Transverse colon (tissue), 4 donors: ENCODE measurements around the gene WDR35. TPM values are rescaled to one million over a fixed set of nuclear protein-coding genes. Genes with fewer than 3 reads are reported as not detected.

Experiments used
- DNase-seq: peaks from one replicate; pipeline ENCODE4 v3.0.0-alpha.2; 2019
- H3K27ac ChIP-seq, 4 donors: fragments of 200-600 bp; sonication (generic); 2 replicates each; pipeline ENCODE4 v1.5.1; 2016 to 2018; ENCODE audit warnings: inconsistent platforms in 4 of 4
- H3K27me3 ChIP-seq: fragments of 200-600 bp; sonication (generic); 2 replicates; pipeline ENCODE4 v1.5.1; 2017; ENCODE audit warnings: inconsistent platforms
- H3K36me3 ChIP-seq, 4 donors: fragments of 200-600 bp; sonication (generic); 2 replicates each; pipeline ENCODE4 v1.5.1; 2017 to 2019; ENCODE audit warnings: inconsistent platforms in 4 of 4
- H3K4me1 ChIP-seq, 4 donors: fragments of 200-600 bp; sonication (generic); 2 replicates each; pipeline ENCODE4 v1.5.1; 2017 to 2020; ENCODE audit warnings: inconsistent platforms in 4 of 4
- H3K4me3 ChIP-seq, 4 donors: fragments of 200-600 bp; sonication (generic); 1 replicate in 1 of 4; 2 replicates in 3 of 4; pipeline versions ENCODE4 v1.5.1 to v1.6.1; 2017 to 2019; ENCODE audit warnings: inconsistent platforms in 4 of 4
- H3K9me3 ChIP-seq, 2 donors: fragments of 200-600 bp; sonication (generic); 2 replicates each; pipeline ENCODE4 v1.5.1; 2017 to 2019; ENCODE audit warnings: inconsistent platforms in 2 of 2
- EP300 ChIP-seq: sonication (generic); formaldehyde crosslinking; IDR thresholded peaks from one replicate; pipeline ENCODE4 v1.6.1; 2017; ENCODE audit warnings: antibody characterized with exemption, low read depth
- POLR2A ChIP-seq: fragments of 450-650 bp; IDR thresholded peaks from one replicate; pipeline ENCODE4 v1.6.1; 2016; ENCODE audit warnings: antibody characterized with exemption, mild to moderate bottlenecking, moderate library complexity
- POLR2AphosphoS5 ChIP-seq, 3 donors: sonication (generic); formaldehyde crosslinking; IDR thresholded peaks; one replicate each; pipeline ENCODE4 v1.6.1; 2016; ENCODE audit warnings: antibody characterized with exemption in 3 of 3
- WGBS, 2 donors: methylation state at CpG; one replicate each; pipeline ENCODE4 v1.1.5; 2018; ENCODE audit warnings: low coverage in 1 of 2; 5-methylcytosine and 5-hydroxymethylcytosine counted together
- in situ Hi-C, 4 donors: fragments of 200-750 bp; cut with MboI; loops; one replicate each; pipeline versions ENCODE4 v1.15.0 to v1.15.1; 2017; ENCODE audit warnings: low sequenced_read_pairs in 3 of 4, low pct_ligation_motif_present in 1 of 4, low pct_unique_long_range_greater_than_20kb in 1 of 4
- intact Hi-C: fragments of 100-400 bp; cut with DNase I; formaldehyde crosslinking; loops from one replicate; pipeline ENCODE4 v1.15.1; 2023; ENCODE audit warnings: low total_unique reads
- total RNA-seq, 4 donors: library from RNA; depleted of rRNA; stranded (reverse); fragments of >200 nt; gene quantifications; one replicate each; pipeline ENCODE4 v1.1.0, GENCODE V29; 2016
- TF ChIP-seq, protein P1 (sequence below), 5 experiments: fragments of 200-600 bp in 3 of 5; fragments of 450-650 bp in 2 of 5; sonication (generic) in 3 of 5; IDR thresholded peaks; 1 replicate in 2 of 5; 2 replicates in 3 of 5; pipeline ENCODE4 v1.5.1; 2016 to 2017; ENCODE audit warnings: antibody characterized with exemption in 5 of 5, inconsistent platforms in 3 of 5, mild to moderate bottlenecking in 2 of 5, moderate library complexity in 1 of 5

Gene WDR35
- total RNA-seq, 4 donors from 2014 or later, result 0.37 to 4.8 (median 2.0) TPM

DNA sequence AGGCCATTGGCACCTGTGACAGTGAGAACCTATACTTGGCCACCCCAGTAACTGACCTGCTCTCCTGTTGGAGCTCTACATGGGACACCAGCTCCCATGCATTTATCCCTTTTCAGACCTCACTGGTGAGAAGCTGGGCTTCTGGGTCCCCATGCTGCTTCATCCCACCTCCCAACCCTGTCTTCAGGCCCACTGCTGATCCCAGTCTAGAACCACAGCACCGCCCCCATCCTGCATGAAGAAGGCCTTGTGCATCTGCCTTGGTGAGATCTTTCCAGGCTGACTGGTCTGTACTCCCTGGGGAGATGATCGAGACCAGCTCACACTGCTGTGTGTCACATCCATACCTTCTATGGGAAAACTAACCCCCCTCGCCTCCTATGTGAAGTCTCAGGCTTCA is 110.8 kb downstream of the WDR35 start:
- Histone ChIP-seq H3K36me3 (no peaks in the 10 kb centered on the region), H3K4me3 (no peak overlapping the region), H3K27me3 (no peaks in the 10 kb centered on the region), H3K9me3 (no peaks in the 10 kb centered on the region), H3K4me1 (no peaks in the 10 kb centered on the region), H3K27ac (no peak overlapping the region)
- intact Hi-C loops (no loop called here), in situ Hi-C loops (loop anchor here in 1 of 4 donors (25.0 kb wide), 1 partner anchor 758 kb away; no protein-coding TSS in a partner anchor)
- DNase-seq, result no peak
- TF ChIP-seq POLR2A (no peak), EP300 (no peak), POLR2AphosphoS5 (IDR thresholded peaks at IDR 0.05) (no peak)
- TF ChIP-seq, protein P1, sequence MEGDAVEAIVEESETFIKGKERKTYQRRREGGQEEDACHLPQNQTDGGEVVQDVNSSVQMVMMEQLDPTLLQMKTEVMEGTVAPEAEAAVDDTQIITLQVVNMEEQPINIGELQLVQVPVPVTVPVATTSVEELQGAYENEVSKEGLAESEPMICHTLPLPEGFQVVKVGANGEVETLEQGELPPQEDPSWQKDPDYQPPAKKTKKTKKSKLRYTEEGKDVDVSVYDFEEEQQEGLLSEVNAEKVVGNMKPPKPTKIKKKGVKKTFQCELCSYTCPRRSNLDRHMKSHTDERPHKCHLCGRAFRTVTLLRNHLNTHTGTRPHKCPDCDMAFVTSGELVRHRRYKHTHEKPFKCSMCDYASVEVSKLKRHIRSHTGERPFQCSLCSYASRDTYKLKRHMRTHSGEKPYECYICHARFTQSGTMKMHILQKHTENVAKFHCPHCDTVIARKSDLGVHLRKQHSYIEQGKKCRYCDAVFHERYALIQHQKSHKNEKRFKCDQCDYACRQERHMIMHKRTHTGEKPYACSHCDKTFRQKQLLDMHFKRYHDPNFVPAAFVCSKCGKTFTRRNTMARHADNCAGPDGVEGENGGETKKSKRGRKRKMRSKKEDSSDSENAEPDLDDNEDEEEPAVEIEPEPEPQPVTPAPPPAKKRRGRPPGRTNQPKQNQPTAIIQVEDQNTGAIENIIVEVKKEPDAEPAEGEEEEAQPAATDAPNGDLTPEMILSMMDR (IDR thresholded peaks at IDR 0.05), result no peak
- 94 to 100% methylated on average over 1 to 3 of the region's 3 CpGs for WGBS, 2 donors

DNA sequence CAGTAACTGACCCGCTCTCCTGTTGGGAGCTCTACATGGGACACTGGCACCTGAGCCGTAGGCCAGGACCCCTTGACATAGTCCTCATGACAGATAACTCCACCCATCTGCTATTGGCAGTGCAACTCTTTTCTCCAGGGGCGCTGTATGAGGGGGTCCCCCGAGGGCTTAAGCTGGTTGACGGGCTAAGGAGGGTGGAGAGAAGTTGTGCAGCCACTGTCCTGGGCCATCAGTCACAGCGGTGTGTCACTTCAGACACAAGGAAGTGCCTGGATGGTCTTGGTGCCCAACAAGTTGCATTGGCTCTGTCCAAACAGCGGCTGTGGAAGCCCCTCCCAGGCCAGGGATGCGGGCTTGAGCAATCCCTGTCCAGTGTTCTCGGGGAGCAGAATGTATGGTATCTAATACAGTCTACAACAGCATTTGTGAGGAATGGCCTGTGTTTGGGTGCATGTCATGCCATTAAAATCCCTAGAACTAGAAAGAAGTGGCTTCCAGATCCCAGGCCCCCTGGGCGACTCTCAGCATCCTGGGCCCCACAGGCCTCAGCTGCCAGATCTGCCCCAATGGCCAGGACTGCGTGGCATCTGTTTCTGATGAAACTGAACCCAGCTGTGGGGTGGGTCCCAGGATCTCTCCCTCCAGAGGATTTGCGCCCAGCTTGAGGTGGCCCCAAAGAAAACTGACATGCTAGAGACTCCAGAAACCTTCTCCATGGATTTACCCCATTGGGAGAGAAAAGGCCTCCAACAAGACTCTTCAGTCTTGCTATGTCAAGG is 111.4 kb downstream of the WDR35 start:
- DNase-seq, result no peak
- Histone ChIP-seq H3K9me3 (no peaks in the 10 kb centered on the region), H3K27me3 (no peaks in the 10 kb centered on the region), H3K4me1 (no peaks in the 10 kb centered on the region), H3K27ac (no peak overlapping the region), H3K36me3 (no peaks in the 10 kb centered on the region), H3K4me3 (no peak overlapping the region)
- in situ Hi-C loops (loop anchor here in 1 of 4 donors (25.0 kb wide), 1 partner anchor 759 kb away; no protein-coding TSS in a partner anchor), intact Hi-C loops (no loop called here)
- no peak for TF ChIP-seq POLR2A
- no peak for TF ChIP-seq EP300
- TF ChIP-seq, protein P1 (IDR thresholded peaks at IDR 0.05), result no peak
- TF ChIP-seq POLR2AphosphoS5 (IDR thresholded peaks at IDR 0.05), result no peak
- WGBS, 2 donors, result 95% methylated on average over 11 of the region's 12 CpGs; no CpG with 5 or more reads in 1 of the 2 donors

DNA sequence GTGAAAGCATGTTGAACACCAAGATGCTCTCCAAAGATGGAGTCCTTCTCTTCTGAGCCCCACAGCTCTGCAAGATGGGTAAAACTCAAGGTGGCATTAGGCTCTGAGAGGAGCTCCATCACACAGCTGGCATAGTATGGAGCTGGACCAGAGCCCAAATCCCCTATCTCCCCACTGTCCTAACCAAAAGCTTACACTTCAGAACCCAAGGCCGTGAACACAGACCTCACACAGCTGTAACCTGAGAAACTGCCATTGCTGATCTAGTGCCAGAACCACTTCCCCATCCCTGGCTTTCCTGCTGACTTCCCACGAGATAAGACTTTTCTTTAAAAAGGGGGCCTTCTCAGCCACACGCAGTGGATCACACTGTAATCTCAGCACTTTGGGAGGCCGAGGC is 113.2 kb downstream of the WDR35 start:
- in situ Hi-C loops, result loop anchor here in 1 of 4 donors (25.0 kb wide), 1 partner anchor 761 kb away; no protein-coding TSS in a partner anchor

DNA sequence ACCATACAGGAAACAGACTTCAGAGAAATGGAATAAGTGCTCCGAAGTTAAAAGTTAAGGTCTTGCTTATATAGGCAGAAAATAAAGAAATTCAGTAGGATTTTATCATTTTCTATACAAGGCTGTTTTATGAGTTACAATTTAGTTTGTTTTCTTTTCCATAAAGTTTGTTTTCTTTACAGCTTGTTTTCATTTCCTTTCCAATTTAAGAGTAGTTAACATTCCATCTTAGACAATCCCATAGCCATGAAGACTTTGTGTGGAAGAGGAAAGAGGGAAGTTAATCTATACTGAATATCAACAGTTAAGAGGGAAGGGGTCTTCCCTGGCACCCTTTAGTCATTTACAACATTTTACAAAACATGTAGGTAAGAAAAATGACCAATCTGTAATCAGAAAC is 114.6 kb downstream of the WDR35 start:
- in situ Hi-C loops, result loop anchor here in 1 of 4 donors (25.0 kb wide), 1 partner anchor 762 kb away; no protein-coding TSS in a partner anchor
- Histone ChIP-seq H3K4me1 (no peaks in the 10 kb centered on the region), H3K36me3 (no peaks in the 10 kb centered on the region), H3K9me3 (no peaks in the 10 kb centered on the region), H3K27me3 (no peaks in the 10 kb centered on the region), H3K4me3 (no peak overlapping the region), H3K27ac (no peak overlapping the region)
- 73 to 100% methylated on average over 1 of the region's 1 CpG for WGBS, 2 donors
- TF ChIP-seq POLR2AphosphoS5 (IDR thresholded peaks at IDR 0.05) (no peak), POLR2A (no peak), EP300 (no peak)
- TF ChIP-seq, protein P1 (IDR thresholded peaks at IDR 0.05), result no peak
- no peak for DNase-seq
- intact Hi-C loops, result no loop called here

More for the DNA sequence above, 113.2 kb downstream of the WDR35 start:
- H3K4me1 ChIP-seq, result no peaks in the 10 kb centered on the region
- intact Hi-C loops, result no loop called here
- H3K36me3 ChIP-seq, result no peaks in the 10 kb centered on the region
- TF ChIP-seq, protein P1 (IDR thresholded peaks at IDR 0.05), result no peak
- TF ChIP-seq EP300 (no peak), POLR2AphosphoS5 (IDR thresholded peaks at IDR 0.05) (no peak), POLR2A (no peak)
- WGBS, 2 donors, result 81% methylated on average over 4 of the region's 4 CpGs; no CpG with 5 or more reads in 1 of the 2 donors
- no peak overlapping the region for H3K4me3 ChIP-seq
- DNase-seq, result no peak
- no peaks in the 10 kb centered on the region for H3K27me3 ChIP-seq
- no peak overlapping the region for H3K27ac ChIP-seq
- no peaks in the 10 kb centered on the region for H3K9me3 ChIP-seq
